Heart right ventricle (tissue), 16 donors: Measurements from ENCODE around the gene WDFY4. TPM values are rescaled to one million over a fixed set of nuclear protein-coding genes. Genes with fewer than 3 reads are reported as not detected.

Experiments
- ATAC-seq, 8 donors: fragments of 200-7000 bp; cut with Tn5 transposase; one replicate each; pipeline ENCODE4 v1.9.1; 2020; ENCODE audit warnings: mild to moderate bottlenecking in 8 of 8, moderate library complexity in 8 of 8, moderate number of reproducible peaks in 1 of 8
- DNase-seq, 2 donors: peaks; one replicate each; pipeline ENCODE4 v3.0.0-alpha.2; 2020
- H3K27ac ChIP-seq, 10 donors: fragments of 200-600 bp; sonication (generic) in 2 of 10; one replicate each; pipeline versions ENCODE4 v1.5.0 to v1.8.0; 2020 to 2022; ENCODE audit warnings: mild to moderate bottlenecking in 3 of 10
- H3K27me3 ChIP-seq, 7 donors: fragments of 200-600 bp; one replicate each; pipeline ENCODE4 v1.8.0; 2021 to 2022; ENCODE audit warnings: mild to moderate bottlenecking in 2 of 7
- H3K36me3 ChIP-seq, 9 donors: fragments of 200-600 bp; sonication (generic) in 1 of 9; one replicate each; pipeline versions ENCODE4 v1.5.0 to v1.8.0; 2020 to 2022; ENCODE audit warnings: mild to moderate bottlenecking in 2 of 9
- H3K4me1 ChIP-seq, 9 donors: fragments of 200-600 bp; sonication (generic) in 1 of 9; one replicate each; pipeline versions ENCODE4 v1.5.0 to v1.8.0; 2020 to 2022; ENCODE audit warnings: mild to moderate bottlenecking in 4 of 9
- H3K4me3 ChIP-seq, 10 donors: fragments of 200-600 bp; sonication (generic) in 2 of 10; one replicate each; pipeline versions ENCODE4 v1.5.0 to v1.8.0; 2020 to 2022; ENCODE audit warnings: mild to moderate bottlenecking in 7 of 10, moderate library complexity in 2 of 10
- H3K9me3 ChIP-seq, 11 donors: fragments of 200-600 bp in 10 of 11; sonication (generic) in 2 of 11; one replicate each; pipeline versions ENCODE4 v1.5.0 to v1.8.0; 2013 to 2022; ENCODE audit warnings: mild to moderate bottlenecking in 2 of 11, control low read depth in 1 of 11, moderate library complexity in 1 of 11
- WGBS, 2 donors: extraction: QIAGEN DNeasy Blood & Tissue Kit; methylation state at CpG; one replicate each; pipeline ENCODE4 v1.1.7; 2013; ENCODE audit warnings: inconsistent platforms in 1 of 2; 5-methylcytosine and 5-hydroxymethylcytosine counted together
- intact Hi-C, 10 donors: fragments of 100-400 bp; cut with DNase I; formaldehyde crosslinking; loops; one replicate each; pipeline versions ENCODE4 v1.11.1 to v1.14.2; 2022
- polyA plus RNA-seq, 2 donors: library from polyadenylated mRNA; stranded (reverse); fragments of 200-250 nt; gene quantifications; one replicate each; pipeline ENCODE4 v1.2.3, GENCODE V29; 2013
- total RNA-seq, 10 donors: library from RNA; stranded (reverse); fragmentation: NEBNext Ultra II Directional in 3 of 10; extraction: Animal tissue kit (Norgen Biotek cat#: 25700) in 3 of 10; gene quantifications; one replicate each; pipeline versions ENCODE4 v1.2.1 to v1.2.4, GENCODE V29; 2021 to 2023
- TF ChIP-seq, protein P1 (sequence below), 9 donors: fragments of 200-600 bp; sonication (generic) in 2 of 9; IDR thresholded peaks; one replicate each; pipeline versions ENCODE4 v1.5.0 to v1.8.0; 2021 to 2022; ENCODE audit warnings: antibody characterized with exemption in 9 of 9, mild to moderate bottlenecking in 5 of 9, moderate library complexity in 1 of 9
- donor health status: Arrhythmogenic right ventricular cardiomyopathy.
- donor health status: ischemic (EF 13 %, LVEDD 7.1; RV severe dilation, severe dysfunction).
- donor health status: healthy with polysubstance abuse.
- donor health status: DM: no; HTN: yes; CAD: no.
- donor health status: DM: no; HTN: no; CAD: no.
- donor health status: ischemic (EF 25% LVEDD 6.9; RV normal size, moderate dysfunction).
- donor health status: ischemic (EF 25% LVEDD 5.7; RV mildly dilated, moderate dysfunction).
- donor health status: healthy.
- donor health status: DM: yes; HTN: yes; CAD: no.
- donor health status: Ischemic cardiomyopathy.
- donor health status: ischemic (EF 35%, LVEDD 5.7; RV mildly dilated, moderate dysfunction).
- donor health status: nonischemic (EF 11% LVEDD 7.7; RV severe dilation, severe dysfunction).
- donor health status: DM: yes; HTN: yes; CAD: no.
- donor health status: PGD.
- donor health status: ischemic (EF 29% LVEDD 5.4; RV normal size, mild dysfunction).
- donor health status: nonischemic (EF 23%, LVEDD 6.1; RV moderate dilation, normal function).

The WDFY4 gene
- total and polyA plus RNA-seq, 12 donors, result 0.59 to 7.4 (median 0.92) TPM

DNA sequence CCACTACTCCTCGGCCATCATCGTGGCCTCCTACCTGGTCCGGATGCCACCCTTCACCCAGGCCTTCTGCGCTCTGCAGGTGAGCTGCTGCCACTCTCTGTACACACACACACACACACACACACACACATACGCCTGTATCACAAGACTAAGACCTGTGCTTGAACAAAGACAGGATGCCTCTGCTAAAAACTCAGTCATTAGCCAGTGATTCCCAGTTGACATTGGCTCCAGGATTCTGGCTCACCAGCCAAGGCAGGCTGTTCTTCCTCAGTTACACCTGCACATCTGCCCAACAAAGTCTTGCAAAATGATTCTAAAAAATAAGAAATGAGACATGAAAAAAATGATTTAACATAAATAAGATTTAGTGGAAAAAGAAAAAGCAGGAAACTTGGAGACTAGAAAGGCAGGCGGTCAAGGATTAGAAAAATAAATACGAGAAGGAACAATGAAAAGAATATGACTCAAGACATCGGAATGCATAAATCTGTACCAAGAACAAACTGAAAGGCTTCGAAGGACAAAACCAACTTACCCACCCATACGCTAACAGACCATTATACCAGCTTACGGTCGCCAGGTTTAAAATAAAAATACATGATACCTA lies 262.3 kb downstream of the WDFY4 start:
- H3K27ac ChIP-seq, result peak overlapping the region in 2 of 10 donors; percentile 27 to 28

GRCh38 chr10:48947690-48948469 lies 263.2 kb downstream of the WDFY4 start:
- Histone ChIP-seq H3K27me3 (no peaks in the 10 kb centered on the region), H3K27ac (peak overlapping the region in 5 of 10 donors; percentile 19 to 37 (median 28)), H3K4me1 (peaks cover 0 to 14% (median 0%) of the 10 kb centered on the region in 9 donors), H3K4me3 (no peak overlapping the region), H3K9me3 (no peaks in the 10 kb centered on the region), H3K36me3 (peaks cover 0 to 22% (median 0%) of the 10 kb centered on the region in 9 donors)
- TF ChIP-seq, protein P1, sequence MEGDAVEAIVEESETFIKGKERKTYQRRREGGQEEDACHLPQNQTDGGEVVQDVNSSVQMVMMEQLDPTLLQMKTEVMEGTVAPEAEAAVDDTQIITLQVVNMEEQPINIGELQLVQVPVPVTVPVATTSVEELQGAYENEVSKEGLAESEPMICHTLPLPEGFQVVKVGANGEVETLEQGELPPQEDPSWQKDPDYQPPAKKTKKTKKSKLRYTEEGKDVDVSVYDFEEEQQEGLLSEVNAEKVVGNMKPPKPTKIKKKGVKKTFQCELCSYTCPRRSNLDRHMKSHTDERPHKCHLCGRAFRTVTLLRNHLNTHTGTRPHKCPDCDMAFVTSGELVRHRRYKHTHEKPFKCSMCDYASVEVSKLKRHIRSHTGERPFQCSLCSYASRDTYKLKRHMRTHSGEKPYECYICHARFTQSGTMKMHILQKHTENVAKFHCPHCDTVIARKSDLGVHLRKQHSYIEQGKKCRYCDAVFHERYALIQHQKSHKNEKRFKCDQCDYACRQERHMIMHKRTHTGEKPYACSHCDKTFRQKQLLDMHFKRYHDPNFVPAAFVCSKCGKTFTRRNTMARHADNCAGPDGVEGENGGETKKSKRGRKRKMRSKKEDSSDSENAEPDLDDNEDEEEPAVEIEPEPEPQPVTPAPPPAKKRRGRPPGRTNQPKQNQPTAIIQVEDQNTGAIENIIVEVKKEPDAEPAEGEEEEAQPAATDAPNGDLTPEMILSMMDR (IDR thresholded peaks at IDR 0.05), result no peak
- WGBS, 2 donors, result 70 to 73% methylated on average over 10 of the region's 10 CpGs
- intact Hi-C loops, result no loop called here
- DNase-seq, result peak in 1 of 2 donors; percentile 24
- ATAC-seq, result peak in 5 of 8 donors; percentile 18 to 65 (median 43)

More for the DNA sequence above, 262.3 kb downstream of the WDFY4 start:
- Histone ChIP-seq H3K27me3 (no peaks in the 10 kb centered on the region), H3K36me3 (peaks cover 0 to 21% (median 0%) of the 10 kb centered on the region in 9 donors), H3K4me1 (peaks cover 0 to 14% (median 0%) of the 10 kb centered on the region in 9 donors), H3K9me3 (no peaks in the 10 kb centered on the region), H3K4me3 (no peak overlapping the region)
- TF ChIP-seq, protein P1 (IDR thresholded peaks at IDR 0.05), result no peak
- intact Hi-C loops, result no loop called here
- DNase-seq, result no peak
- ATAC-seq, result peak in 1 of 8 donors; percentile 26
- 87 to 90% methylated on average over 12 of the region's 12 CpGs for WGBS, 2 donors

DNA sequence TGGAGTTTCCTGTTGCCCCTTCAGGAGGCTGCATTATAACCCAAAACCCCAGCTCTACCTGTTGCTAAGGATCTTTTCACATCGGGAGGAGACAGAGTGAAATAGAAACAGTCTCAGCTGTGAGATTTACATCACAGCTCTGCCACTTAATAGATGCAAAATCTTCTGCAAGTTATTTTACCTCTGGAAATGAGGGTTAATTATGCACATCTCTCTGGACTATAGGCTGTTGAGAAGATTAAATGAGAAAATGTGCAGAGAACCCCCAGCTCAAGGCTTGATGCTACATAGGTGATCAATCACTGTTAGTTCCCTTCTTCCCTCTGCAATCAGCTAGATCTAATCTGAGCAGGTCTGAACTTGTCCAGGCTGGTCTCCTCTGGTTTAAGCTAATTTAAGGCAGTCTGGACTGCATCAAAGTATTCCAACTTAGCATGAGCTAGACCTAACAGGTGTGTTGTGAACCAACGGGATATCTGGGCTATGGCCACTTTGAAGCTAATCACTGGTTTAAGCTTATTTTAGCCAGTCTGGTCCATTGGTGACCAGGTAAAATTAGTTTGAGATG lies 263.9 kb downstream of the WDFY4 start:
- Histone ChIP-seq H3K27ac (no peak overlapping the region), H3K9me3 (no peaks in the 10 kb centered on the region), H3K4me1 (peaks cover 0 to 14% (median 0%) of the 10 kb centered on the region in 9 donors), H3K36me3 (peaks cover 0 to 22% (median 0%) of the 10 kb centered on the region in 9 donors), H3K27me3 (no peaks in the 10 kb centered on the region), H3K4me3 (no peak overlapping the region)
- 86 to 91% methylated on average over 2 of the region's 2 CpGs for WGBS, 2 donors
- ATAC-seq (no peak), DNase-seq (no peak)
- intact Hi-C loops, result no loop called here
- TF ChIP-seq, protein P1 (IDR thresholded peaks at IDR 0.05), result no peak

DNA sequence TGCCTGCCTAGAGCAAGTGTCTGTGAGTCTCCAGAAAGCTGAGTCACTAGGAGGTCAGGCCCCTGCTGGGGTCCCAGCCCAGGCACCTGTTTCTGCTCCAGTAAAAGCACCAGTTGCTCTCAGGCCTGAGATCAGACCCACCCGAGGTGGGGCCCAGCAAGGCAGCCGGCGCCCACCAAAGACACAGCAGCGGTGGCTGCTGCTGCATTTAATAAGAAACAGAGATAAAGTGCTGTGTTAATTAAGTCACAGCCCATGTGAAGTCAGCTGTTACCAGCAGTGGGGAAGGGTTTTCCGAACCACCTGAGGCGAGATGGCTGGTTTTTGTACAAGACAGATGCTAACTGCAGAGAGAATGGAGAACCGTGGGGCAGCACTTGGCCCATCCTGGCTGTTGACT lies 267.0 kb downstream of the WDFY4 start:
- intact Hi-C loops, result loop anchor here in 1 of 10 donors (10.0 kb wide), 1 partner anchor 87 kb away; no protein-coding TSS in a partner anchor
- ATAC-seq (no peak), DNase-seq (no peak)
- no peak overlapping the region for H3K4me3 ChIP-seq
- TF ChIP-seq, protein P1 (IDR thresholded peaks at IDR 0.05), result no peak
- no peak overlapping the region for H3K27ac ChIP-seq
- H3K4me1 ChIP-seq, result peaks cover 0 to 10% (median 0%) of the 10 kb centered on the region in 9 donors
- no peaks in the 10 kb centered on the region for H3K27me3 ChIP-seq
- peaks cover 0 to 22% (median 0%) of the 10 kb centered on the region in 9 donors for H3K36me3 ChIP-seq
- H3K9me3 ChIP-seq, result no peaks in the 10 kb centered on the region
- WGBS, 2 donors, result 89 to 91% methylated on average over 7 of the region's 7 CpGs
